NCI-H82 treated with DMSO at 0.1 percent for 48 hours (cell line): ENCODE results near the gene FLOT1.
"Not testable (repeated sequence)": the region's sequence is repeated elsewhere in the genome, so short reads cannot be mapped to it uniquely, and the experiment has no call there.

Experiments
- DNase-seq: peaks from one replicate; lab custom pipeline; 2025; ENCODE audit not compliant: unreplicated experiment; lab: John Stamatoyannopoulos, UW

Gene FLOT1

DNA sequence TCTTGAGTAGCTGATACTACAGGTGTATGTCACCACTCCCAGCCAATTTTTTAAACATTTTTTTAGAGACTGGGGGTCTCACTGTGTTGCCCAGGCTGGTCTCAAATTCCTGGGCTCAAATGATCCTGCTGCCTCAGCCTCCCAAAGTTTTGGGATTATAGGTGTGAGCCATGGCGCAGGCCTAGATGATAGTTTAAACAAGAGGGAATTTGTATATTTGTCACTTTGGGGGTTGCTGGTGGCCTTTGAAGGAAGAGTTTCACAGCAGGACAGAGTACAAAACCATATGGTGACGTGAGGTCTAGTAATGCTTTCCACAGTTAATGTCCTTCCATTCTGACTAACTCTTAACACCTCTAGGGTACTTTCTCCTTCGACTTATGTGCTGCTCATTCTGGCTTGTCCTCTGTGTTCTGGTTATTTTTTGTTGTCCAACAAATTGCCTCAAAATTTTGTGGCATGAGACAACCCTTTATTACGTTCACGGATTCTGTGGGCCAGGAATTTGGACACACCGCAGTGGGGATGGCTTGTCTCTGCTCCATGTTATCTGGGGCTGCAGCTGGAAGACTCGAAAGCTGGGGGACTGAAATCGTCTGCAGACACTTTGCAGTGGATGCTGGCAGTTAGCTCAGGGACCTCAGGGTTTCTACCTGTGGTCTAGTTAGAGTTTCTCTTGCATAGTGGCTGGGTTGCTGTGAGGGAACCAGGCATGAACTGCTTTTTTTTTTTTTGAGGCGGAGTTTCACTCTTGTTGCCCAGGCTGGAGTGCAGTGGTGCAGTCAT, 24.9 kb upstream of the FLOT1 start:
- no peak for DNase-seq

DNA sequence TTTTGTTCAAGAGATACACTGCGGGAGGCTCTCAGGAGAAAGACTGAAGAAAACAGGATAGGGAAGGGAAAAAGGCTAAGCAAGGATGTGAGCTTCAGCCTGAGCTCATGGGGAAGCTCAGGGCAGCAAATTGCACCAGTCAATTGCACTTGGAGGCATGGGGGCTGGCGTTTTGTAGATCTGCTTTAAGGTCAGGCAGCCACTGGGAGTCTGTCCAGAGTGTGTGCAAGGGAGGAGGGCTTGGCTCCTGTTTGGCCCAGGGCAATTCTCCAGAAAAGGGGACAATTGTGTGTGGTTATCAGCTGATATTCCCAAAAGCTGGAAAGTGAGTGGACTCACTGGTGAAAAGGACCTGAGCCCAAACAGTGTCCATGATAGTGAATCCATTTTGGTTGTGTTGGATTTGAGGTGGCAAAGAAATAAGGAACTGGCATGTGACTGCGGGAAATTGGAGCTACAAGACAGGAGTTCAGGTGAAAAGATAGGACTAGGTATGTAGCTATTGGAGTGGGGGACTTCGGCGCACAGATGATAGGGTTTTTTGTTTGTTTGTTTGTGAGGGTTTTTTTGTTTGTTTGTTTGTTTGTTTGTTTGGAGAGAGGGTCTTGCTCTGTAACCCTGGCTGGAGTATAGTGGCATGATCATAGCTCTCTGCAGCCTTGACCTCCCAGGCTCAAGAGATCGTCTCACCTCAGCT, 24.1 kb upstream of the FLOT1 start:
- DNase-seq: no peak

DNA sequence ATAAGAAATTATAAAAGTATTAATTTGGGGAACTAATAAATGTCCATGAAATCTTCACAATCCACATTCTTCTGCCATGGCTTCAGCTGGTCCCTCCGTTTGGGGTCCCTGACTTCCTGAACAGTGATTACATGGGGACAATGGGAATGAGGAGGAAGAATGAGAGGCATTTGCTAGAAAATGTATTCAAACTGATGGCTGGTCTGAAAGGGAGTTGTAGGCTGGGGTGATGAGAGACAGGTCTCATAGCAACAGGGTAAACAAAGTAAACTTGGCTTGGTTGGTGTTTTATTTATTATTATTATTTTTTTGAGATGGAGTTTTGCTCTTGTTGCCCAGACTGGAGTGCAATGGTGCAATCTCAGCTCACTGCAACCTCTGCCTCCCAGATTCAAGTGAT, 23.0 kb upstream of the FLOT1 start:
- DNase-seq: not testable (repeated sequence)

DNA sequence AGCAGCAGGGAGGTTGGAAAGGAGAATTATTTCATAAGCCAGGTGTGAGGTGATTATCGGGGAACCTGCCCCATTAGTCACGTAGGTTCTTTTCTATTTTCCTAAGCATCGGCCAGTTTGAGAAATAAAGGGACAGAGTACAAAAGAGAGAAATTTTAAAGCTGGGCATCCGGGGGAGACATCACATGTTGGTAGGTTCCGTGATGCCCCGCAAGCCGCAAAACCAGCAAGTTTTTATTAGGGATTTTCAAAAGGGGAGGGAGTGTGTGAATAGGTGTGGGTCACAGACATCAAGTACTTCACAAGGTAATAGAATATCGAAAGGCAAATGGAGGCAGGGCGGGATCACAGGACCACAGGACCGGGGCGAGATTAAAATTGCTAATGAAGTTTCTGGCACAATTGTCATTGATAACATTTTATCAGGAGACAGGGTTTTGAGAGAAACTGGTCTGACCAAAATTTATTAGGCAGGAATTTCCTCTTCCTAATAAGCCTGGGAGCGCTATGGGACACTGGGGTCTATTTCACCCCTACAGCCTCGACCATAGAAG, 22.1 kb upstream of the FLOT1 start:
- DNase-seq: not testable (repeated sequence)

DNA sequence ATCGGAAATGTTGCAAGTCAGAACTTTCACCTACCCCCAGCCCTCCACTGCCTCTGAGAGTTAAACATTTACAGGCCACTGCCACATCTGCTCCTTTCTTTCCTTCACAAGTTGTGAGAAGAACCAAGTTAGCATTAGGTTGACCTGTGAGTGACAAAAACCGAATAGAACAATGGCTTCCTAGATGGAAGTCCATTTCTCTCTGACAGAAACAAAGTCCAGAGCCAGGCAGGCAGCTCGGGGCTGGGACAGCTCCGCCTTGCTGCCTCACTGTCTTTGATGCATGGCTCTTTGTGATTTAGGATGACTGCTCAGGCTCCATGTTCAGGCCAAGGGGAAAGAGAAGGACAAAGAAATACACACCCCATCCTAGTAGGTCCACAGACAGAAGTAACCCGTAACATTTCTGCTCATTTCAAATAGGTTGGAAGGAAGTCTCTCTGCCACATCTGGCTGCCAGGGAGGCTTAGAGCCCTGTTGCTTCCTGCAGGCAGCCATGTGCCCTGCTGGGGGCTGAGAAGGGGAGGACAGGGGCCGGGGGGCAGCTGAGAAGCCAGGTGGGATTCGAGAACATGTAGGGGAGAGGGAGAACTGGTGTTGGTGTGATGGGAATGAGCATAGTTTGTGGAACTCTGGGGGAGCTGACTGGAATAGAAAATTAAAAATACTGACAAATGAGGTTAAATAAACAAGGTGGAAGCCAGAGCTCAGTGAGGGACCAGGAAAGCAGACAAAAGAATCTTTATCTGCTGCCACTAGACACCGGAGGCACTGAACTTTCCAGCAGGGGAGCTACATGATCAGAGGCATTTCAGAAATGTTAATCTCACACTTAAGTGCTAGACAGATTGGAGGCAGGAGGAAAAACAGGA, 21.4 kb upstream of the FLOT1 start:
- peak; percentile 68 for DNase-seq

DNA sequence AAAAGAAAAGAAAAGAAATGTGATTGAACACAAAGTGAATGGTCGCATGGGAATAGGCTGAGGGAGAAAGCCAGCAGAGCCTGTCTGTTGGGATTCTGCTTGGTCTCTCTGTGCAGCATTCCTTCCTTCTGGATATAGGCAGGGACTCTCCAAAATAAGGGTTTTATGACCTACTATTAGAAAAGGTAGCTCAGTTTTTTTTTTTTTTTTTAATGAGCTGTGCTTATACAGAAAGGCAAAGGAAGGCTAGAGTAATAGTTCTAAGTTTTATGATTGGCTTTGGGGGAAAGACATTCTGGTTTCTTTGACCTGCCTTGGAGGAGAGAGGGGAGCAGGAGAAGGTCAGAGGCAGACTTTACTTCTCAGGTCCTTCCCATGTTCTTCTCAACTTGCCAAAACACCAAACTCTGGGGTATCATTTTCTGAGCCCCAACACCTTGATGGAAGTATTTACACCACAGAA, 20.7 kb upstream of the FLOT1 start:
- no peak for DNase-seq

DNA sequence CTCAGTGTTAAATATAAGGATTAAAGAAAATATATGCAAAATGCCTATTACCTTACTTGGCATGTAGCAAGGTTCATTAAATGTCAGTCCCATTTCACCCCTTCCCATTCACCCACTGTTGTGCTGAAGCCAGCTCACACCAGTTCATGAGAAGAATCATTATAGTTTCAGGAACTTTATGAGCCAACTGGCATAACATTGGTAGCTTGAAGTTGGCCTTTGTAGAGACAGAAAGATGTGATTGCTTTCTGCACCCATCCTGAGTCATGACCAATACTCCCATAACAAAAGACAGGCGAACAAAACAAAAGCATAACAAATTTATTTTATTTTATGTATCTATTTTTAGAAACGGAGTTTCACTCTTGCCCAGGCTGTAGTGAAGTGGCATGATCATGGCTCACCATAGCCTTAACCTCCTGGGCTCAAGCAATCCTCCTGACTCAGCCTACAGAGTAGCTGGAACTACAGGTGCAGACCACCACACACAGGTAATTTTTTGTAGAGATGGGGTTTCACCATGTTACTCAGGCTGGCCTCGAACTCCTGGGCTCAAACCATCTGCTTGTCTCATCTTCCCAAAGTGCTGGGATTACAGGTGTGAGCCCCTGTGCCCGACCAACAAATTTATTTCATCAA, 19.4 kb upstream of the FLOT1 start:
- DNase-seq: no peak

DNA sequence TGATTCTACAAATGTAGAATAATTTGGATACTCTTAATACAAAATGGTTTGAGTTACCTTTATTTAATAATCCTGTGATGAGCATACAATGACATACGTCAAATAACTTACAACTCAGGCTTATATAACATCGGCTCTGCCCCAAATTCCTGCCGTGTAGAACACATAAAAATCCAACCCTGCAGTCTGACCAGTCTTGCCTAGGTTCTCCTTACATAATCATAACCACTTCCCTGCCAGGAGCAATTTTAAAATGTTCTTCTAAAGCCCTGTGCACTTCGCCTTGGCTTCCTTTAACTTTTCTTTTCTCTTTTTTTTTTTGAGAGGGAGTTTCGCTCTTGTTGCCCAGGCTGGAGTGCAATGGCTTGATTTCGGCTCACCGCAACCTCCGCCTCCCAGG, 18.1 kb upstream of the FLOT1 start:
- no peak for DNase-seq

DNA sequence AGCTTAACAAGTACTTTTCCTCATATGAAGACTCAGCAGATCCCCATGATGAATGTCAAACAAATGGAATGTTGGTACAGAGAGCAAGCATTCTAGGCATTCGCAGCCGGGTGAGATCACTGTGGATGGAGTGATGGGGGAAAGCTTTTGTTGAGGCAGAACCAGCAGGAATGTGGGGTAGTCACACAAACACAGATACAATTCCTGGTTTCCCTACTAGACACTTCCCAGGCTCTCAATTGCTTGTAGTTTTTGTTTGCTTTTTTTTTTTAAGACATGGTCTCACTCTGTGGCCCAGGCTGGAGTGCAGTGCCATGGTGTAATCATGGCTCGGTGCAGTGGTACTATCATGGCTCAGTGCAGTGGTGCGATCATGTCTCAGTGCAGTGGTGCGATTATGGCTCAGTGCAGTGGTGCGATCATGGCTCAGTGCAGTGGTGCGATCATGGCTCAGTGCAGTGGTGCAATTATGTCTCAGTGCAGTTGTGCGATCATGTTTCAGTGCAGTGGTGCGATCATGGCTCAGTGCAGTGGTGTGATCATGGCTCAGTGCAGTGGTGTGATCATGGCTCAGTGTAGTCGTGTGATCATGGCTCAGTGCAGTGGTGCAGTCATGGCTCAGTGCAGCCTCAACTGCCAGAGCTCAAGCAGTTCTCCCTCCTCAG, 17.2 kb upstream of the FLOT1 start:
- no peak for DNase-seq

DNA sequence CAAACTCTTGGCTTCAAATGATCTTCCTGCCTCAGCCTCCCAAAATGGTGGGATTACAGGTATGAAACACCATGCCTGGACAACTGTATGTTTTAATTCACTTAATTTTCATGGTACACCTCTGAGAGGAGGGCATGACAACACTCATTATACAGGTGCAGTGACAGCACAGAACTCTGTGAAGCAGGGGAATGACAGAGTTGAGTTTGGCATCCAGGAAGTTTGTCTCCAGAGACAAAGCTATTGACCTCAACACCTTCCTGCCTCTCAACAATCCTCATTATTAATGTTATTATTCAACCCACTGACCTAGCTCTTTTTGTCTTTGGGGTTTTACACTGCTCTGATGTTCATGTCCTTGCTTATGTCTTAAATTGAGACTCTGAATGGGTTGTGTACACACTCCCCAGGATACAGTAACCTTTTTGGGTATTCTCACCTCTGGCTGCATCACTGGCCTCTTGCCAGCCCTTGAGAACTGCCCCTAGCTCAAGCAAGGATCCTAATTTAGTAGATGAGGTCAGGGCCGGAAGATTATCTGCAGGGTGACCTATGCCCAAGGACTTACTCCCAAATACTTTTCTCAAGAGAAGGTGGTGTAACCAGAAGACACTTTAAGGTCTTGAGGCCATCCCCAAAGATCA, 14.9 kb upstream of the FLOT1 start:
- no peak for DNase-seq

DNA sequence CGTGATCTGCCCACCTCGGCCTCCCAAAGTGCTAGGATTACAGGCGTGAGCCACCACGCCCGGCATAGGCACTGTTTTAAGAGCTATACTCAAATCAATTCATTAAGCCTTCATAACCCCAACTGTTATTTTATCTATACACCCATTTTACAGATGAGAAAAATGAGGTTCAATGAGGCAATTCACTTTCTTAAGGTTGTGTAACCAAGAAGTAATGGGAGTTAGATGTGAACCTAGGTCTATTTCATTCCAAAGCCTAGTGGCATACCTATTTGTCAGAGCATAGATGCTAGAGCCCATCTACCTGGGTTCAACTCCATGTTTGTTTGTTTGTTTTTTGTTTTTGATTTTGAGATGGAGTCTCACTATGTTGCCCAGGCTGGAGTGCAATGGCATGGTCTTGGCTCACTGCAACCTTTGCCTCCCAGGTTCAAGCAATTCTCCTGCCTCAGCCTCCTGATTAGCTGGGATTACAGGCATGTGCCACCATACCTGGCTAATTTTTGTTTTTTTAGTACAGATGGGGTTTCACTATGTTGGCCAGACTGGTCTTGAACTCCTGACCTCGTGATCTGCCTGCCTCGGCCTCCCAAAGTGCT, 14.0 kb upstream of the FLOT1 start:
- not testable (repeated sequence) for DNase-seq

DNA sequence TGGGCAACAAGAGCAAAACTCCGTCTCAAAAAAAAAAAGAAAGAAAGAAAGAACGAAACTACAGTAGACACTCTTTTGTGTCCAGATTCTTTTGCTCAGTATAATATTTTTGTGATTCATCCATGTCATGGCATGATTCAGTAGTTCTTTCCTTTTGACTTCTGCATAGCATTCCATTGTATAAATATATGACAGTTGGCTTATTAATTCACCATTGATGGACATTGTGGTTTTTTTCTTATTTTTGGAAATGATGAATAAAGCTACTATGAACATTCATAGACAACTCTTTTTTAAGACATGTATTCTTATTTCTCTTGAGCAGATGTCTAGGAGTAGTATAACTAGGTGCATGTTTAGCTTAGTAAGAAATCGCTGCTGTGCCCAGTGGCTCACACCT, 12.1 kb upstream of the FLOT1 start:
- no peak for DNase-seq

DNA sequence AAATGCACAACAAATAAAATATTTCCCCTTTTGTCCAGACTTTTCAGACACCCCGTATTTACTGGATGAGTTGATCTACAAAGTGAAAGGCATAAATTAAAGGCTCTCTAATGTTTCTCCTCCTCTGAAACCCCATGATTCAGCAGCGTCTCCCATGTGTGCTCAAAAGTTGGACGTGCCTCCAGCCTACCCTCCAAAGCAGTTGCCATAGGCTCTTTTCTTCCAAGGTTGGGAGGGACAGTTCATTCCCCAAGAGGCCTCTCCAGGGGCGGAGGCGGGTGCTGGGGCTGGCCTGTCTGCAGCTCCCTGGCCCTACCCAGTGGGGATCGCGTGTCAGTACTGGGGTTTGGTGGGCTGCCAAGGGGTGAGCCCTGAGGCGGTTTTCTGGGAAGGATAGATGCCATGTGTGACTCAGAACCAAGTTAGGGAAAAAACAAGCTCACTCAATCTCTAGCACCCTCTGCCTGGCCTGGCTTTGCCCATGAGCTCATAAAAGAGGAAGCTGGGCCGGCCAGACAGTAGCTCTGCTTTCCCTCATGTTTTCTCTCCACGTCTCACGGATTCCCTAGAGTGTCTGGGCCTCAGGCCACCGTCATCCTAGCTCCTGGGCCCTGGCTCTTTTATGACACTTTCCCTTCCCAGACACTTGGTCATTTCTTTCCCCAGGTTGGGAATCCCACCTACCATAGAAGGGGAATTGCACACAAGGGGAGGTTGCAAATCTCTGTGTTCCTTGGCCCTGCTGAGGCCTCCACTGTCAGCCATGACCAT, 9.9 kb upstream of the FLOT1 start:
- DNase-seq: no peak

DNA sequence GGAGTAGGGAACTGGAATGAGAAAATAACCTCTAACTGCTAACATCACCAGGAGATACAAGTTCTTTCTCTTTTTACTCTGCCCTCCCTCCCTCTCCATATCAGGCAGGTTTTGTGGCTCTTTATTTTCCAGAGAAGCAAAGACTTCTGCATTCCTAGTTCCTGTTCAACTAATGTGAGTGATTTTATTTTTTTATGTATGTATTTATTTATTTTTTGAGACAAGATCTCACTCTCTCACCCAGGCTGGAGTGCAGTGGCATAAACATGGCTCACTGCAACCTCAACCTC, 7.8 kb upstream of the FLOT1 start:
- no peak for DNase-seq

DNA sequence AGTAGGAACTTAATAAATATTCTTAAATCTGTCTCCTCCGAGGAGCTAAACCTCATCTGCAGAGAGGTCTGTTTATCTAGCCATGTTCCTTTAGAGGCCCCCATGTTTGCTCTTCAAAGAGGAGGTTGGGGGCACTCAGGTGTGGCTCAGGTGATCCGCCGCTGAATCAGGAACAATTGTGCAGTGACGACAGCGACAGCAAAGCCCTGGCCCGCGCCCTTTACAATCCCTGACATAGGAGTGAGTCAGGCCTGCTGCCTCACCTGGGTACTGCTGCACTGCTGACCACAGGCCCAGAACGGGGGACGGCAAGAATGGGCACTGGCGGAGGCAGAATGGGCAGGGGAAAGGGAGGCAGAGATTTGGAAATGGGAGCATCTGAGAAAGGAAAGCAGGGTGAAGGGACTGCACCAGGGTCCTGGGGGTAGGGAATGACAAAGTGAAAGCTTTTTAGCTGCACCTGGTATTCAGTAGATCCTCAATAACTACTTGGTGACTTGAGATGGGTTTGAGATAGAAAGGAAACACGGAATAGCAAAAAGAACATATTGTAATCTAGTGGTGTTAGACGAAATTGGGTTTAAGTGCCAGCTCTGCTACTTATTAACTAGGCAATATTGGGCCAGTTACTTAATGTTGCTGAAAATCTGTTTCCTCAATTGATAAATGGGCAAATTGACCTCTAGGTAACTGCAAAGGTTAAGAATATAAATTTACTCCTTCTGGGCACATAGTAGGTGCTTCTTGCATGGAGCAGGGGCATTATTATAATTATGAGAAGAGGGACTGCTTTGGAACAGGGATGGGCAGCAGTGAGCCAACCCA, 7.3 kb upstream of the FLOT1 start:
- no peak for DNase-seq

DNA sequence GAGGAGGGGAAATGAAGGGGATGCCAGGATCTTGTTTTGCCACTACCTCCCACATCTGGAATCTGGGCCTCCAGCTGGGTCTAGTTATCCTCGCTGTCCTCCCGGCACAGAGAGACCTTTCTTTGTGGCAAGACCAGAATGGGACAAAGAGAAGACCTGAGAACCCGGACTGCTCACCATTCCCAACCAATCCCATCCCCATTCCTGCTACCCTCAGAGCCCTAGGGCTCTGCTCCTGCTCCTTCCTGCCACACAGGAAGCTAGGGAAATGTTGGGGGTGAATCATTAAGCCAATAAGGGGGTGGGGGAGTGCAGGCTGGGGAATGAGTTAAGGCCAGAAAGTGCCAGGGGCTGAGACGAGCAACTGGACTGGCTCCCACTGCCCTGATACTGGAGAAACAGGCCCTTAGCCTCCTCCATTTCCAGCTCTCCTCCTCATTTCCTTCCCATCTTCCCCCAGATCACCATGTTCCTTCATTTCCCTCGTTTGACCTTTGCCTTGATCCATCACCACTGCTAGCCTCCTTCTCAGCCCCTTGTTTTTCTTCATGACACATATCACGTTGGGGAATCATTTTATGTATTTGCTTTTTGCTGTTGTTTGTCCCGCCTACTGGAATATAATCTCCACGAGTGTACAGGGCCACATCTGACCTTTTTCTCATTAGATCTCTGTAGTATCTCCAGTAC, 6.5 kb upstream of the FLOT1 start:
- DNase-seq: no peak
